Measurements from ENCODE around the gene SNTG2.
"Not testable (repeated sequence)": the region's sequence is repeated elsewhere in the genome, so short reads cannot be mapped to it uniquely, and the experiment has no call there.

The SNTG2 gene

GRCh38 chr2:950080-950966 lies at the start of gene SNTG2:
Gene SNTG2 (plus strand): TSS chr2:950849. CDS start chr2:950997, 148 bp downstream.
- peak; percentile 42 for DNase-seq (ENCODE audit: low read depth)

- no peak for DNase-seq (ENCODE audit: low read depth)
Observed at GRCh38 chr2:902584-902983, 48.1 kb upstream of the SNTG2 start.

- DNase-seq (ENCODE audit: low read depth): no peak
Observed at GRCh38 chr2:903223-903900, 47.3 kb upstream of the SNTG2 start.

GRCh38 chr2:904246-905024 lies 46.2 kb upstream of the SNTG2 start:
- no peak for DNase-seq (ENCODE audit: low read depth)

- no peak for DNase-seq (ENCODE audit: low read depth)
Observed at GRCh38 chr2:905091-905832, 45.4 kb upstream of the SNTG2 start.

- DNase-seq (ENCODE audit: low read depth): no peak
Observed at GRCh38 chr2:905833-906140, 44.9 kb upstream of the SNTG2 start.

- no peak for DNase-seq (ENCODE audit: low read depth)
Observed at GRCh38 chr2:907706-908105, 42.9 kb upstream of the SNTG2 start.

- no peak for DNase-seq (ENCODE audit: low read depth)
Observed at GRCh38 chr2:908568-908967, 42.1 kb upstream of the SNTG2 start.

GRCh38 chr2:909764-910379 lies 40.8 kb upstream of the SNTG2 start:
- DNase-seq (ENCODE audit: low read depth): not testable (repeated sequence)

GRCh38 chr2:910698-911097 lies 40.0 kb upstream of the SNTG2 start:
- no peak for DNase-seq (ENCODE audit: low read depth)

GRCh38 chr2:915979-916378 lies 34.7 kb upstream of the SNTG2 start:
- DNase-seq (ENCODE audit: low read depth): no peak

GRCh38 chr2:916935-917334 lies 33.7 kb upstream of the SNTG2 start:
- DNase-seq (ENCODE audit: low read depth): no peak

GRCh38 chr2:919672-920071 lies 31.0 kb upstream of the SNTG2 start:
- no peak for DNase-seq (ENCODE audit: low read depth)

- DNase-seq (ENCODE audit: low read depth): no peak
Observed at GRCh38 chr2:920573-920972, 30.1 kb upstream of the SNTG2 start.

GRCh38 chr2:920999-921398 lies 29.6 kb upstream of the SNTG2 start:
- no peak for DNase-seq (ENCODE audit: low read depth)

GRCh38 chr2:922185-922584 lies 28.5 kb upstream of the SNTG2 start:
- DNase-seq (ENCODE audit: low read depth): no peak

- DNase-seq (ENCODE audit: low read depth): no peak
Observed at GRCh38 chr2:923832-924601, 26.6 kb upstream of the SNTG2 start.

GRCh38 chr2:924701-925100 lies 25.9 kb upstream of the SNTG2 start:
- no peak for DNase-seq (ENCODE audit: low read depth)

GRCh38 chr2:925309-925708 lies 25.3 kb upstream of the SNTG2 start:
- no peak for DNase-seq (ENCODE audit: low read depth)

- DNase-seq (ENCODE audit: low read depth): no peak
Observed at GRCh38 chr2:925711-926110, 24.9 kb upstream of the SNTG2 start.

GRCh38 chr2:926259-926793 lies 24.3 kb upstream of the SNTG2 start:
- DNase-seq (ENCODE audit: low read depth): no peak

All from activated T-cell treated with anti-CD3 and anti-CD28 coated beads for 24 hours (primary cell).